ENCODE data around the gene GMPPB. TPM values are rescaled to one million over a fixed set of nuclear protein-coding genes. Genes with fewer than 3 reads are reported as not detected.

Gene GMPPB
- total RNA-seq, 1 experiment from 2014 or later: 28.0 TPM

DNA sequence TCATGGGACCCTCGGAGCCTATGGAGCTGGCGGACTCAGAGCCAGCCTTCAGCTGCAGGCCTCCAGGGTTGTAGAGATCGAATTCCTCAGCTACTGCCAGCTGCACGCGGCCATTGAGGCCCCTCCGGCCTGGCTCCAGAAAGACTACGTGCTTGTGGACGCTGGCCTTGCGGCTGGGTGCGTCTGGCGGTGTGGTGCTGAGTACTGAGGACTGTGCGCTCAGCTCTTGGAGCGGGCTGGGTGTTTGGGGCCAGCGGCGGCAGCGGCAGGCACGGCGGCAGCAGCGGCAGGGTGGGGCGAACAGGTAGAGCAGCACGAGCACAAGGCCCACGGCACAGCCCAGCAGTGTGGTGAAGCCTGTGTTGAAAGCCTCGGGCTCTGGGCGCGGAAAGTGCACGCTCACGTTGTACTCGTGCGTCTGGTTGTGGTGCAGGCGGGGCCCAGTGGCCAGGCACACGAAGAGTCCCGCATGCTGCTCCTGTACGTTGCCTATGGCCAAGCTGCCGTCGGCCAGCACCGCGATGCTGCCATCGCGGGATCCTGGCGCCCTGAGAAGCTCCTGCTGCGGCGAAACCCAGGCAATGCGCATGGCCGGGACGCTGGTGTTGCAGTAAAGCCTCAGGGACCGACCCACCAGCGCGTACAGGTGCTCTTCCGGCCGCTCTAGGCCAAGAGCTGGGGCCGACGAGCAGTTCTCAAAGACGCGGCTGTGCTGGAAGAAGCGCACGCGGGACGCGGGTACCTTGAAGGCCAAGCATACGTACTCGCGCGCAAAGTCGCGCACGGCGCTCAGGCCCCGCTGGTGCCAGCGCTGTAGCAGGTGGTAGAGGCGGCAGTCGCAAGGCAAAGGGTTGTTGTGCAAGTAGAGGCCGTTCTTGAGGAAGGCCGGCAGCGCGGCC, 5.5 kb downstream of the GMPPB start:
- CTCF ChIA-PET: interaction anchor here (0.8 to 4.4 kb wide), 21 partner anchors 11 to 378 kb away, joined by 3 to 45 read pairs (median 5); partner anchors contain the start of genes CAMKV, INKA1, IP6K1 and USP4
- TF ChIP-seq GABPB1 (CRISPR knock-in tag; IDR thresholded peaks at IDR 0.05): no peak
- 0 out of 2 replicates have a peak, but pooled peaks have one; percentile 25 for TF ChIP-seq E2F4 (CRISPR knock-in tag; IDR thresholded peaks at IDR 0.05; ENCODE audit: borderline replicate concordance, low read depth)
- peak; percentile 4; the same call in 1 of the 2 replicates for TF ChIP-seq AFF4 (CRISPR knock-in tag; IDR thresholded peaks at IDR 0.05; ENCODE audit: borderline replicate concordance)
- TF ChIP-seq ESRRA (CRISPR knock-in tag; IDR thresholded peaks at IDR 0.05; ENCODE audit: borderline replicate concordance): no peak
- 0 out of 2 replicates have a peak, but pooled peaks have one; percentile 39 for TF ChIP-seq ZNF671 (CRISPR knock-in tag; IDR thresholded peaks at IDR 0.05)
- no peak for TF ChIP-seq MXD4 (CRISPR knock-in tag; IDR thresholded peaks at IDR 0.05; ENCODE audit: borderline replicate concordance)
- 0 out of 2 replicates have a peak, but pooled peaks have one; percentile 52 for TF ChIP-seq TCF7 (CRISPR knock-in tag; IDR thresholded peaks at IDR 0.05; ENCODE audit: low read depth)
- H3K4me1 Mint-ChIP-seq: peaks cover 11% of the 10 kb centered on the region
- H3K9me3 Mint-ChIP-seq: no peaks in the 10 kb centered on the region
- DNase-seq (ENCODE audit: low spot score): no peak
- peak overlapping the region; percentile 92 for H3K27ac Mint-ChIP-seq
- POLR2A ChIA-PET: interaction anchor here (0.5 to 2.0 kb wide), 6 partner anchors 15 to 1463 kb away, joined by 3 to 7 read pairs (median 6); partner anchors contain the start of gene IP6K1
- peaks cover 12% of the 10 kb centered on the region for H3K36me3 Mint-ChIP-seq
- no peak for ATAC-seq
- no peaks in the 10 kb centered on the region for H3K27me3 Mint-ChIP-seq (ENCODE audit: low read depth)
- H3K4me3 Mint-ChIP-seq: peak overlapping the region; percentile 92

GRCh38 chr3:49717211-49717958, 6.4 kb downstream of the GMPPB start:
- Mint-ChIP-seq H3K36me3 (peaks cover 10% of the 10 kb centered on the region), H3K27ac (no peak overlapping the region), H3K9me3 (no peaks in the 10 kb centered on the region), H3K27me3 (ENCODE audit: low read depth) (no peaks in the 10 kb centered on the region), H3K4me3 (no peak overlapping the region), H3K4me1 (peaks cover 6% of the 10 kb centered on the region)
- no peak for ATAC-seq
- POLR2A ChIA-PET: no interaction called here
- DNase-seq (ENCODE audit: low spot score): peak; percentile 10
- no peak for TF ChIP-seq SP1 (CRISPR knock-in tag; conservative IDR thresholded peaks at IDR 0.05)
- TF ChIP-seq CREB1 (CRISPR knock-in tag; IDR thresholded peaks at IDR 0.05): no peak
- TF ChIP-seq NR1H2 (CRISPR knock-in tag; IDR thresholded peaks at IDR 0.05): no peak
- no peak for TF ChIP-seq MYBL2 (CRISPR knock-in tag; IDR thresholded peaks at IDR 0.05)
- TF ChIP-seq NFE2L1 (CRISPR knock-in tag; IDR thresholded peaks at IDR 0.05): no peak
- TF ChIP-seq, protein P1, sequence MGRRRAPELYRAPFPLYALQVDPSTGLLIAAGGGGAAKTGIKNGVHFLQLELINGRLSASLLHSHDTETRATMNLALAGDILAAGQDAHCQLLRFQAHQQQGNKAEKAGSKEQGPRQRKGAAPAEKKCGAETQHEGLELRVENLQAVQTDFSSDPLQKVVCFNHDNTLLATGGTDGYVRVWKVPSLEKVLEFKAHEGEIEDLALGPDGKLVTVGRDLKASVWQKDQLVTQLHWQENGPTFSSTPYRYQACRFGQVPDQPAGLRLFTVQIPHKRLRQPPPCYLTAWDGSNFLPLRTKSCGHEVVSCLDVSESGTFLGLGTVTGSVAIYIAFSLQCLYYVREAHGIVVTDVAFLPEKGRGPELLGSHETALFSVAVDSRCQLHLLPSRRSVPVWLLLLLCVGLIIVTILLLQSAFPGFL (CRISPR knock-in tag; IDR thresholded peaks at IDR 0.05; ENCODE audit: borderline replicate concordance): no peak
- CTCF ChIA-PET: interaction anchor here (0.8 to 4.4 kb wide), 8 partner anchors 14 to 377 kb away, joined by 3 to 45 read pairs (median 10); partner anchors contain the start of genes INKA1 and USP4

Measured in WTC11 (cell line).